IPS DF 6.9 (cell line): Measurements from ENCODE around the gene ZFHX3.

Source experiments
- DNase-seq: peaks from one replicate; pipeline ENCODE4 v3.0.0-alpha.2; 2013; ENCODE audit warnings: low read depth, low spot score
- H3K27ac ChIP-seq: one replicate; pipeline ENCODE4 v1.5.1; 2013; ENCODE audit warnings: low read length, control low read depth
- H3K27me3 ChIP-seq: 2 replicates; pipeline ENCODE4 v1.6.1; 2013; ENCODE audit warnings: mild to moderate bottlenecking, low read length; ENCODE audit not compliant: control insufficient read depth, insufficient read depth
- H3K36me3 ChIP-seq: 2 replicates; pipeline ENCODE4 v1.6.1; 2013; ENCODE audit warnings: low read length; ENCODE audit not compliant: control insufficient read depth, insufficient read depth
- H3K4me1 ChIP-seq: 2 replicates; pipeline ENCODE4 v1.6.1; 2013; ENCODE audit warnings: low read length; ENCODE audit not compliant: control insufficient read depth, insufficient read depth
- H3K4me3 ChIP-seq: 2 replicates; pipeline ENCODE4 v1.5.1; 2013; ENCODE audit warnings: mild to moderate bottlenecking, low read length
- H3K9me3 ChIP-seq: 2 replicates; pipeline ENCODE4 v1.6.1; 2013; ENCODE audit warnings: low read length, inconsistent platforms; ENCODE audit not compliant: control insufficient read depth, insufficient read depth
- WGBS: extraction: QIAGEN DNeasy Blood & Tissue Kit; methylation state at CpG from one replicate; pipeline ENCODE4 v1.1.7; 2013; ENCODE audit warnings: mixed read lengths, missing lambda C conversion rate; ENCODE audit not compliant: insufficient read length, insufficient coverage; 5-methylcytosine and 5-hydroxymethylcytosine counted together

The ZFHX3 gene

DNA sequence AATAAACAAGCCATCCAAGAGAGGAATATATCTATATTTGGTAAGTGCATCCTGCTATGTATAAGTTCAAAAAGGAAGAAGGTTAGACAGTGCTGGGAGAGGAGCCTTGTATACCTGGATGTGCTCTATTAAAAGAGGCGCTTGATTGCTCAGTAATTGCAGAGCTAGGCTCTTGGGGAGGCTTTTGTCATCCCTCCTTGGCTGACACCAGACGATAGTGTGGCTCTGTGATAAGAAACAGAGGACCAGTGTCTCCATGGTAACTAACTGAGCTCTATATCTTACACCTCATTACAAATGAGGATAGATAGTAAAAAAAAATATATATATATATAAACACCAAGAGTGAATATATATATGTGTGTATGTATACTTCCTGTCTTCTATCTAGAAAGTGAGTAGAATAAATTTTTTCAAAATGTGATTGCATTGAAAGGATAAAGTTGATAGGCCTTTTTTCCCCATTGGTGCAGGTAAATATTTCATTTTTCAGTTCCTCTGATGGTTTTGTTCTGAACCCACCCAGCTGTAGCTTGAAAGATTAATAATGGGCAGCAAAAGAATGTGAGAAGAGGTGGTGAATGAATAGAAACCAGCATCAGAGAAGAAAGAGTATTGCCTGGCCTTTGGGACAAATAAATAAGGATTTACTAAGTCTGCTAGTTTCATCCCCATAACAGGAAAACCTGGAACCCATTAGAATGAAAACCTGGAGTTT, 303.7 kb downstream of the ZFHX3 start:
- WGBS, result no CpG with 5 or more reads among the region's 2 CpGs
- no peaks in the 10 kb centered on the region for H3K4me1 ChIP-seq
- H3K36me3 ChIP-seq, result no peaks in the 10 kb centered on the region
- H3K9me3 ChIP-seq, result no peaks in the 10 kb centered on the region
- H3K4me3 ChIP-seq, result no peak overlapping the region
- DNase-seq, result no peak
- no peaks in the 10 kb centered on the region for H3K27me3 ChIP-seq
- H3K27ac ChIP-seq, result no peak overlapping the region

DNA sequence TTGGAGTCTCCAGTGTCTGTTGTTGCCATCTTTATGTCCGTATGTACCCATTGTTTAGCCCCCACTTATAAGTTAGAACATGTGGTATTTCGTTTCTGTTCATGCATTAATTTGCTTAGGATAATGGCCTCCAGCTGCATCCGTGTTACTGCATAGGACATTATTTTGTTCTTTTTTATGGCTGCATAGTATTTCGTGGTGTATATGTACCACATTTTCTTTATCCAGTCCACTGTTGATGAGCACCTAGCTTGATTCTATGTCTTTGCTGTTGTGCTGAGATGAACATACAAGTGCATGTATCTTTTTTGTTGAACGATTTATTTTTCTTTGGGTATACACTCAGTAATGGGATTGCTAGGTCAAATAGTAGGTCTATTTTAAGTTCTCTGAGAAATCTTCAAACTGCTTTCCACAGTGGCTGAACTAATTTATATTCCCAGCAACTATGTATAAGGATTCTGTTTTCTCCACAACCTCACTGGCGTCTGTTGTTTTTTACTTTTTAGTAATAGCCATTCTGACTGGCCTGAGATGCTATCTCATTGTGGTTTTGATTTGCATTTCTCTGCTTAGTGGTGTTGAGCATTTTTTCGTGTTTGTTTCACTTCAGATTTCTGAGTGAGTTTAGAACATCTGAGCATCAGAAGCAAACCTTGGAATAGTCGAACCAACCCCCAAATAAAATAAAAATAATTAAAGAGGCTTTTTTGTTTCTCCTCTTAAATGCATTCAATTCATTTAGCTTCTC, 304.7 kb downstream of the ZFHX3 start:
- no peak for DNase-seq

DNA sequence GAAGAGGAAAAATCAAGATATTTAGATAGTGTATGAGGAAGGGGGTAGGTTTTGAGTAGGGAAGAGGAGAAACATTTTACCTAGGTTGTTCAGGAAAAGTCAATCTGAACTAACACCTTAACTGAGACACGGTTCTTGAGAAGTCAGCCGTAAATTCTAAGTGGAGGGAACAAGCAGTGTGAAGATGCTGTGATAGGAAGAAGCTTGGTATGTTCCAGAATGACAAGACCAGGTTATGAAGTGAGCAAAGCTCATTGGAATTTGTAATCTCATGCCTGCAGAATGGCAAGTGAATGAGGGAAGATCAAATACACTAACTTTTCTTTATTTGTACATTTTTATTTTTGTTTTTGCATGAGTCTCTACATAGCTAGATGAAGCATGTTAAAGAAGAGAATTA, 307.6 kb downstream of the ZFHX3 start:
- no peak overlapping the region for H3K27ac ChIP-seq
- H3K27me3 ChIP-seq, result no peaks in the 10 kb centered on the region
- DNase-seq, result no peak
- H3K36me3 ChIP-seq, result no peaks in the 10 kb centered on the region
- WGBS, result no CpG with 5 or more reads among the region's 2 CpGs
- no peaks in the 10 kb centered on the region for H3K9me3 ChIP-seq
- H3K4me1 ChIP-seq, result peaks cover 1% of the 10 kb centered on the region; the same call in 1 of the 2 replicates
- no peak overlapping the region for H3K4me3 ChIP-seq

More for the DNA sequence above, 304.7 kb downstream of the ZFHX3 start:
- Histone ChIP-seq H3K4me1 (no peaks in the 10 kb centered on the region), H3K27ac (no peak overlapping the region), H3K9me3 (no peaks in the 10 kb centered on the region), H3K4me3 (no peak overlapping the region), H3K27me3 (no peaks in the 10 kb centered on the region), H3K36me3 (no peaks in the 10 kb centered on the region)
- WGBS, result no CpG with 5 or more reads among the region's 8 CpGs

DNA sequence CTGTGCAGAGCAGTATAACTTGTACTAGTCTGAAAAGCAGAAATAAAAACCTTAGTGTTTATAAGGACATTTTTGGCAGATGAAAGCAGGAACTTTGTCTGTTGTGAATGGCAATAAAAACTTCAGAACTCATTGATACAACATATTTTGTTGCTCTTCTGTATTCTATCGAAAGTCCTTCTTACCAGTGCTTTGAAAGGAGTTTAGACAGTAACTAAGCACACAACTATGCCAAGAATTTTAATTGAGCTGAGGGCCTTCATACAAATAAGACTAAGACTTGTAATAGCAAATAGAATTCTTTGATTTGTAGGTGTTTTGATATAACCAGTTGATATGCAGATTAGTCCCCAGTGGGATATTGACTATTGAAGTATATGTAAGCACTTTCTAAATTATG, 308.4 kb downstream of the ZFHX3 start:
- Histone ChIP-seq H3K4me3 (no peak overlapping the region), H3K4me1 (peaks cover 1% of the 10 kb centered on the region; the same call in 1 of the 2 replicates), H3K27me3 (no peaks in the 10 kb centered on the region), H3K27ac (no peak overlapping the region), H3K36me3 (no peaks in the 10 kb centered on the region), H3K9me3 (no peaks in the 10 kb centered on the region)
- WGBS, result no CpG with 5 or more reads among the region's 1 CpG
- no peak for DNase-seq

GRCh38 chr16:72736074-72736473, 311.9 kb downstream of the ZFHX3 start:
- DNase-seq, result no peak
- no peak overlapping the region for H3K27ac ChIP-seq
- no peaks in the 10 kb centered on the region for H3K27me3 ChIP-seq
- H3K4me1 ChIP-seq, result peaks cover 1% of the 10 kb centered on the region; the same call in 1 of the 2 replicates
- no peaks in the 10 kb centered on the region for H3K9me3 ChIP-seq
- no CpG with 5 or more reads among the region's 2 CpGs for WGBS
- no peak overlapping the region for H3K4me3 ChIP-seq
- H3K36me3 ChIP-seq, result no peaks in the 10 kb centered on the region
